Adrenal gland (tissue), 12 donors: ENCODE data around the gene GPHN. TPM values are rescaled to one million over a fixed set of nuclear protein-coding genes. Genes with fewer than 3 reads are reported as not detected.

Experiments
- DNase-seq, 7 donors: peaks; one replicate each; pipeline ENCODE4 v3.0.0-alpha.2; 2019 to 2020
- H3K27ac ChIP-seq, 5 donors: fragments of 200-600 bp; sonication (generic) in 4 of 5; 1 replicate in 3 of 5; 2 replicates in 2 of 5; pipeline versions ENCODE4 v1.5.1 to v1.8.0; 2016 to 2020; ENCODE audit warnings: mild to moderate bottlenecking in 1 of 5
- H3K27me3 ChIP-seq: fragments of 200-600 bp; 2 replicates; pipeline ENCODE4 v1.8.0; 2021
- H3K36me3 ChIP-seq, 2 donors: fragments of 200-600 bp; replicated peaks in 1 of 2; 1 replicate in 1 of 2; 2 replicates in 1 of 2; pipeline versions ENCODE4 v1.5.1 to v1.8.0; 2018 to 2022
- H3K4me1 ChIP-seq, 2 donors: fragments of 200-600 bp; replicated peaks in 1 of 2; 1 replicate in 1 of 2; 2 replicates in 1 of 2; pipeline versions ENCODE4 v1.5.1 to v1.8.0; 2018 to 2021
- H3K4me3 ChIP-seq, 4 donors: fragments of 200-600 bp; sonication (generic) in 3 of 4; one replicate each; pipeline ENCODE4 v1.5.1; 2016 to 2018
- H3K9me3 ChIP-seq, 3 donors: fragments of 200-600 bp; sonication (generic) in 1 of 3; replicated peaks in 1 of 3; 1 replicate in 2 of 3; 2 replicates in 1 of 3; pipeline versions ENCODE4 v1.5.1 to v1.8.0; 2016 to 2021
- POLR2A ChIP-seq, 2 donors: fragments of 450-650 bp; IDR thresholded peaks; one replicate each; pipeline ENCODE4 v1.6.1; 2017; ENCODE audit warnings: antibody characterized with exemption in 2 of 2, mild to moderate bottlenecking in 2 of 2, moderate library complexity in 1 of 2
- WGBS, 4 donors: extraction: QIAGEN DNeasy Blood & Tissue Kit in 2 of 4; methylation state at CpG; one replicate each; pipeline versions ENCODE4 v1.1.5 to v1.1.7; 2013 to 2017; 5-methylcytosine and 5-hydroxymethylcytosine counted together
- intact Hi-C, 2 donors: fragments of 100-400 bp; cut with DNase I; formaldehyde crosslinking; loops; one replicate each; pipeline versions ENCODE4 v1.14.1 to v1.15.0; 2022 to 2023
- polyA plus RNA-seq, 3 donors: library from polyadenylated mRNA; stranded (reverse); fragments of 200-250 nt in 2 of 3; fragments of 350-450 nt in 1 of 3; fragmentation: Illumina TruSeq in 1 of 3; extraction: RNeasy Lipid Tissue Mini Kit (QIAGEN cat#74804) in 1 of 3; gene quantifications; one replicate each; pipeline ENCODE4 v1.2.3, GENCODE V29; 2013 to 2014
- total RNA-seq, 9 donors: library from RNA; depleted of rRNA in 4 of 9; stranded (reverse); fragments of >200 nt in 4 of 9; fragments of 120-200 nt in 1 of 9; fragmentation: NEBNext Ultra II Directional in 1 of 9; extraction: Animal tissue kit (Norgen Biotek cat#: 25700) in 1 of 9; gene quantifications; one replicate each; pipeline versions ENCODE4 v1.1.0 to v1.2.4, GENCODE V29; 2013 to 2023
- TF ChIP-seq, protein P1 (sequence below), 6 experiments: fragments of 450-650 bp in 4 of 6; fragments of 200-600 bp in 2 of 6; sonication (generic) in 1 of 6; IDR thresholded peaks; 1 replicate in 5 of 6; 2 replicates in 1 of 6; pipeline versions ENCODE4 v1.5.1 to v1.8.0; 2016 to 2021; ENCODE audit warnings: antibody characterized with exemption in 6 of 6, mild to moderate bottlenecking in 2 of 6, moderate library complexity in 1 of 6
- donor health status: healthy with polysubstance abuse.
- donor health status: Bipolar disorder and iron deficiency.
- donor health status: DM: yes; HTN: yes; CAD: no.
- donor health status: DM: no; HTN: no; CAD: no.
- donor health status: DM: no; HTN: no; CAD: no.
- donor health status: DM: yes; HTN: yes; CAD: no.

The GPHN gene
- total and polyA plus RNA-seq, 12 donors, result 12.5 to 41.0 (median 24.0) TPM

DNA sequence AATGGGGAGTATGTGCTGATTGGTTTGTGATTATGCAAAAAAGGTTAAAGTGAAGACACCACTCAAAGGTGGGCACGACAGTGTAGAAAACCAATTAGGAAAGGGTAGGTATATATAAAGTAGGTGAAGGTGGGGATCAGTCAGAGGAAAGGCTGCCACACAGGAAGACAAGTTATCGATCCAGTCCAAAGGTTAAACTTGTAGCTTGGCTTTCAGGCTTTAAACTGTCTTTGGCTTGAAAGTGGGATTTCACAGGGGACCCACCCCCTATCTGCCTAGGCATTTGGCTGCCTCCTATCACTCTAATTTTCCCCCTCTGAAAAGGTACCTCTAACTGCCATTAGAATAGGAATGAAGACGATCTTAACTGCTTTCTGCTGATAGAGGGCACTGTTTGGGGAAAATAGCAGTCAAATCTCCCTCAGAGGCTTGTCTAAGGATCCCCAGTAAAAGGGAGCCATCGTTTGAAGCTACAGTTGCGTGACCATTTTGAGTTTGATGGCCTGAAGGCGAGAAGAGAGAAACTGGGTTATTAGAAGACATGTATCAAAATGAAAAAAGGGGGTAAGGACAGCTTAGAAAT is 250.2 kb downstream of the GPHN start:
- no peak for DNase-seq
- WGBS, 4 donors, result 80 to 89% (median 87%) methylated on average over 6 of the region's 6 CpGs
- TF ChIP-seq, protein P1, sequence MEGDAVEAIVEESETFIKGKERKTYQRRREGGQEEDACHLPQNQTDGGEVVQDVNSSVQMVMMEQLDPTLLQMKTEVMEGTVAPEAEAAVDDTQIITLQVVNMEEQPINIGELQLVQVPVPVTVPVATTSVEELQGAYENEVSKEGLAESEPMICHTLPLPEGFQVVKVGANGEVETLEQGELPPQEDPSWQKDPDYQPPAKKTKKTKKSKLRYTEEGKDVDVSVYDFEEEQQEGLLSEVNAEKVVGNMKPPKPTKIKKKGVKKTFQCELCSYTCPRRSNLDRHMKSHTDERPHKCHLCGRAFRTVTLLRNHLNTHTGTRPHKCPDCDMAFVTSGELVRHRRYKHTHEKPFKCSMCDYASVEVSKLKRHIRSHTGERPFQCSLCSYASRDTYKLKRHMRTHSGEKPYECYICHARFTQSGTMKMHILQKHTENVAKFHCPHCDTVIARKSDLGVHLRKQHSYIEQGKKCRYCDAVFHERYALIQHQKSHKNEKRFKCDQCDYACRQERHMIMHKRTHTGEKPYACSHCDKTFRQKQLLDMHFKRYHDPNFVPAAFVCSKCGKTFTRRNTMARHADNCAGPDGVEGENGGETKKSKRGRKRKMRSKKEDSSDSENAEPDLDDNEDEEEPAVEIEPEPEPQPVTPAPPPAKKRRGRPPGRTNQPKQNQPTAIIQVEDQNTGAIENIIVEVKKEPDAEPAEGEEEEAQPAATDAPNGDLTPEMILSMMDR (IDR thresholded peaks at IDR 0.05), result no peak
- TF ChIP-seq POLR2A (IDR thresholded peaks at IDR 0.05), result no peak
- H3K4me1 ChIP-seq, result no peaks in the 10 kb centered on the region
- H3K9me3 ChIP-seq, result no peaks in the 10 kb centered on the region
- intact Hi-C loops, result no loop called here
- no peak overlapping the region for H3K27ac ChIP-seq
- no peak overlapping the region for H3K4me3 ChIP-seq
- no peaks in the 10 kb centered on the region for H3K36me3 ChIP-seq
- H3K27me3 ChIP-seq, result no peaks in the 10 kb centered on the region

DNA sequence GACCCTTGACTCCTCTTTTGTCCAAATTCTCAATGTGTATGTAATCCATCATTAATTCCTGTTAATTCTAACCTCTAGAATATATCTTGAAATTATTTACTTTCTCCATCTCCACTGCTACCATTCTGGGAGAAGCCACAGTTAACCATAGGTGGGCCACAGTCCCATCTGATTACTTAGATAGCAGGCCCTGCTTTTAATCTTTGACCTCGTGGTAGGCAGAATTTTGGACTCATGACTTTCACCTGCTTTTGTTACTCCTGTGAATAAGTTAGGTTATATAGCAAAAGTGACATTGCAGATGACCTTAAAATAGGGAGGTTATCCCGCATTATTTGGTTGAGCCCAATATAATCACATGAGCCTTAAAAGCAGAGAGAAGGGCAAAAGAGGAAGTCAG is 264.2 kb downstream of the GPHN start:
- no peaks in the 10 kb centered on the region for H3K4me1 ChIP-seq
- H3K9me3 ChIP-seq, result no peaks in the 10 kb centered on the region
- H3K27ac ChIP-seq, result no peak overlapping the region
- no peaks in the 10 kb centered on the region for H3K36me3 ChIP-seq
- no peak for DNase-seq
- WGBS, 4 donors, result 84 to 95% (median 90%) methylated on average over 2 of the region's 2 CpGs
- H3K4me3 ChIP-seq, result no peak overlapping the region
- TF ChIP-seq, protein P1 (IDR thresholded peaks at IDR 0.05), result no peak
- TF ChIP-seq POLR2A (IDR thresholded peaks at IDR 0.05), result no peak
- intact Hi-C loops, result no loop called here
- no peaks in the 10 kb centered on the region for H3K27me3 ChIP-seq

DNA sequence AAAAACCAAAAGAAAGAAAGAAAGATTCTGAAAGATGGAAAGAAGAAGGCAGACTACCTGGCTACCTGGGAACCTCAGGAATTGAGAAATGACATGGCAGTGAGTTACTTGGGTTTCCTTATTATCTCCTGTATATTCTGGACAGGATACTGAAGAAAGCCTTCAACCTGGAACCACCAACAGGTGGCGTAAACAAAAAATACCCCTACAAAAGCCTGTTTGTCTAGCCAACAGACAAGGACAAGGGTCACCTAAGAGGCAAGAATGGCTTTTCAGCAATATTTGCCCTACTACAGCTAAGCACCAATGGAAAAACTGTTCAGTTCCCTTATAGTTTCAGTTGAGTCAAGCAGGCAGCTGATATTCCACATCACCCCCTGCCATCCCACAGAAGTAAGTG is 274.9 kb downstream of the GPHN start:
- no peak for DNase-seq
- H3K4me3 ChIP-seq, result no peak overlapping the region
- no peak overlapping the region for H3K27ac ChIP-seq
- no peak for TF ChIP-seq POLR2A (IDR thresholded peaks at IDR 0.05)
- TF ChIP-seq, protein P1 (IDR thresholded peaks at IDR 0.05), result no peak
- no peaks in the 10 kb centered on the region for H3K9me3 ChIP-seq
- H3K4me1 ChIP-seq, result no peaks in the 10 kb centered on the region
- intact Hi-C loops, result no loop called here
- 93 to 100% (median 100%) methylated on average over 1 of the region's 1 CpG for WGBS, 4 donors
- no peaks in the 10 kb centered on the region for H3K36me3 ChIP-seq
- H3K27me3 ChIP-seq, result no peaks in the 10 kb centered on the region

DNA sequence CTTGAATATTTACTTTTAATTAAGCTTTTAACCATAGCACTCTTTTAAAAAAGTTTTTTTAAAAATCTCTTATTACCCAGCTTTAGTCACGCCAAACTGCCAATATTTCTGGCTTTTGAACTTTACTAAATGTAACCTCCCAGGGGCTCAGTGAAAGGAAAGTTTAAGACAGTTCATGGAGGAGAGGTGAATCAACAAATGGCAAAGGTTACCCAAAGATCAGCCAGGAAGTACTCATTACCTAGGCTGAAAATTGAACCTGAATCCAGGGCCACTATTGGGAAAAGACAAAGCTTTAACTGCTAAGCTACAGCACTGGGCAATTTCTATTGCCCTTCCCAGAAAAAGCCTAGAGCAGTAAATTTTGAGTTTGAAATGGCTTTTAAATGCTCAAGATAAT is 282.2 kb downstream of the GPHN start:
- H3K4me1 ChIP-seq, result no peaks in the 10 kb centered on the region
- no peak for TF ChIP-seq POLR2A (IDR thresholded peaks at IDR 0.05)
- TF ChIP-seq, protein P1 (IDR thresholded peaks at IDR 0.05), result no peak
- intact Hi-C loops, result no loop called here
- H3K36me3 ChIP-seq, result no peaks in the 10 kb centered on the region
- peaks cover 0 to 6% (median 0%) of the 10 kb centered on the region in 3 donors for H3K9me3 ChIP-seq
- H3K27ac ChIP-seq, result no peak overlapping the region
- no peaks in the 10 kb centered on the region for H3K27me3 ChIP-seq
- no peak for DNase-seq
- no peak overlapping the region for H3K4me3 ChIP-seq
- WGBS, 4 donors, result 95 to 100% (median 97%) methylated on average over 1 of the region's 1 CpG
